Spleen (tissue), 7 donors: ENCODE results near the gene CABLES2.

Source experiments
- POLR2A ChIP-seq, 3 donors: fragments of 450-650 bp; IDR thresholded peaks; one replicate each; pipeline ENCODE4 v1.5.1; 2017; ENCODE audit warnings: antibody characterized with exemption in 3 of 3, mild to moderate bottlenecking in 1 of 3
- TF ChIP-seq, protein P1 (sequence below), 11 experiments: fragments of 200-600 bp in 7 of 11; fragments of 450-650 bp in 4 of 11; sonication (generic) in 4 of 11; IDR thresholded peaks in 8 of 11; conservative IDR thresholded peaks in 3 of 11; 1 replicate in 7 of 11; 2 replicates in 4 of 11; pipeline versions ENCODE4 v1.4.0 to v1.8.0; 2016 to 2021; ENCODE audit warnings: antibody characterized with exemption in 11 of 11, inconsistent platforms in 4 of 11, mild to moderate bottlenecking in 1 of 11
- donor health status: DM: no; HTN: no; CAD: no; lungs with moderate emphysema.
- donor health status: DM: no; HTN: no; CAD: no.
- donor health status: DM: no; HTN: no; CAD: no.

DNA sequence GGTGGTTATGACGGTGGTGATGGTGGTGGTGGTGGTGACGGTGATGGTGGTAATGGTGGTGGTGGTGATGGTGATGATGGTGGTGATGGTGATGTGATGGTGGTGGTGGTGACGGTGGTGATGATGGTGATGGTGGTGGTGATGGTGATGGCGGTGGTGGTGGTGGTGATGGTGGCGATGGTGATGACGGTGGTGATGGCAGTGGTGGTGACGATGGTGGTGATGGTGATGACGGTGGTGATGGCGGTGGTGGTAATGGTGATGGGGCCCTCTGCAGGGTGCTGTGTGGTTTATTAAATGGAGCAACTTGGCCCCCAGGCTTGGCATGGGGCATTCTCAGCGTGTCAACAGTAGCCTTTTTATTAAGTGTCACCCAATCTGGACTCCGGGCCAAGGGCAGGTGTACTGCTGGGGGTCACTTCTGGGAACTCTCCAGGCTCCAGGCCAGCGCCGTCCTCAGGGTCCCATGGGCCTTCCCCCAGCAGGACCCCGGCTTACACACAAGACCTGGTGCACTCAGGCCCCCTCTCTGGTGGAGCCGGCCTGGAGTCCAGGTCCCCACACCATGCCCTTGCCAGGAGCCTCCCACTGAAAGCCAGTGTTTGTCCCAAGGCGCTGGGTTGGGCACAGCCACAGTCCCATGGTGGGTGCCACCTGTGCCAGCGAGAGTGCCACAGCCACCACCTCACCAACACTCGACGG, 8.8 kb downstream of the CABLES2 start:
- TF ChIP-seq, protein P1, sequence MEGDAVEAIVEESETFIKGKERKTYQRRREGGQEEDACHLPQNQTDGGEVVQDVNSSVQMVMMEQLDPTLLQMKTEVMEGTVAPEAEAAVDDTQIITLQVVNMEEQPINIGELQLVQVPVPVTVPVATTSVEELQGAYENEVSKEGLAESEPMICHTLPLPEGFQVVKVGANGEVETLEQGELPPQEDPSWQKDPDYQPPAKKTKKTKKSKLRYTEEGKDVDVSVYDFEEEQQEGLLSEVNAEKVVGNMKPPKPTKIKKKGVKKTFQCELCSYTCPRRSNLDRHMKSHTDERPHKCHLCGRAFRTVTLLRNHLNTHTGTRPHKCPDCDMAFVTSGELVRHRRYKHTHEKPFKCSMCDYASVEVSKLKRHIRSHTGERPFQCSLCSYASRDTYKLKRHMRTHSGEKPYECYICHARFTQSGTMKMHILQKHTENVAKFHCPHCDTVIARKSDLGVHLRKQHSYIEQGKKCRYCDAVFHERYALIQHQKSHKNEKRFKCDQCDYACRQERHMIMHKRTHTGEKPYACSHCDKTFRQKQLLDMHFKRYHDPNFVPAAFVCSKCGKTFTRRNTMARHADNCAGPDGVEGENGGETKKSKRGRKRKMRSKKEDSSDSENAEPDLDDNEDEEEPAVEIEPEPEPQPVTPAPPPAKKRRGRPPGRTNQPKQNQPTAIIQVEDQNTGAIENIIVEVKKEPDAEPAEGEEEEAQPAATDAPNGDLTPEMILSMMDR (IDR thresholded peaks at IDR 0.05 in 8 of 11, conservative IDR thresholded peaks at IDR 0.05 in 3 of 11), result no peak
- TF ChIP-seq POLR2A (IDR thresholded peaks at IDR 0.05), result no peak
